Measurements from ENCODE around the gene ARHGEF28.

DNA sequence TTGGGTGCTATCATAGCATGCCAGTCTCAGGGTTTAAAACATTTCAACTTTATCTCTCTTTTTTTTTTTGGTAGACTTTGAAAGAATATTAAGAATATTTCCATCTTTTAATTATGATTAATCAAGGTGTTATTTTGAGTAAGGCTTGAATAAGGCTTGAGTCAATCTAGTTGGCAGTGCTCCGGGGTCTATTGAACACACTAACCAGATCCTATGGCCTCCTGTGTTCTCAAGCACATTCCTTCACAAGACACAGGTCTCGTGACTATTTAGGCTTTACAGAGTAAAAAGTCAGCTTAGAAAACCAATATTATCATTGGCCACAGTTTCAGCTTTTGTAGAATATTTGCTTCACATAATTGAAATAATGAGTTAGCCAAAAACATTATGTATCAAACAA, 151.2 kb downstream of the ARHGEF28 start:
- TF ChIP-seq TAF1 (IDR thresholded peaks at IDR 0.05; ENCODE audit: borderline replicate concordance, insufficient read depth, low read length): no peak
- no peak for TF ChIP-seq POLR2AphosphoS5 (IDR thresholded peaks at IDR 0.05; ENCODE audit: low read depth, low read length)
- no peak for TF ChIP-seq SIN3A (IDR thresholded peaks at IDR 0.05; ENCODE audit: borderline replicate concordance, insufficient read depth, low read length)
- no peak for TF ChIP-seq REST (IDR thresholded peaks at IDR 0.05; ENCODE audit: insufficient read depth in 1 of 2, low read depth in 2 of 2, low read length in 2 of 2)
